ENCODE data around the gene CYP21A2.

Gene CYP21A2

DNA sequence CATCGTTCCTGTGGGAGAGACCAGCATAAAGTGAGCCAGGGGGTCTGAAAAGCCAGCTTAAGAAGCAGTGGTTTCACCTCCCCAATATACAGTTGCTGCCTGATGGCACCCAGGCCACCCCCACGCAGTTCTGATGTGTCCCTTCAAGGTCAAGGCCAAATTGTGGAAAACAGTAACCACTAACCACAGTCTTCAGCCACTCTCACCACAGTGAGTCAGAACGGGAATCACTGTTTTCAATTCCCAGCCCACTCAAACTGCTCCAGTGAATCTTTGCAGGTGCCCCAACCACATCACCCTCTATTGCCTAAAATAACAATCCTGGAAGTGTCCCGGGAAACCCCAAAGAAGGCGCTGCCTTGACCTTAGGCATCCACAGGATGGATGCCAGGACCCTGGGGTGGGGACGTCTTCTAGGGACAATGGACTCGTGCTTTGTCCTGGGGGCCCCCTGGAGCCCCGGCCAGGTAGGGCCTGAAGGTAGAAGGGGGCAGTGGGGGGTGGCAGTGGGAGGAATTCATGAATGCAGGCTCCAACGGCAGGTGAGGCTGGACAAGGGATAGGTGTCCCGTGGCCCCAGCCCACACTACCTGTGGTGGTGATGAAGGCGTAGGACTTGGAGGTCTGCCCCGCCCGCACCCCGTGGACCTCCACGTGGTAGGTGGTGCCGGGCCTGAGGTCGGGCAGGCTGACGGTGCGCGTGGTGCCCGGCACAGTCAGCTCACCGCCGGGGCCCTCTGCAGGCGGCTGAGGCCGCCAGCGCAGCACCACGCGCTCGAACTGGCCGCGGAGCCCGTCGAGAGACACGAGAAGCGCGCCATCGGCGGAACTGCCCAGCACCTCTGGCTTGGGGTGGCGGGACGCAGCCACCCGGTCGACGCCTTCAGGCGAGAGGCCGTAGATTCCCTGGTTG, 48.7 kb downstream of the CYP21A2 start:
- TF ChIP-seq TCF12 (IDR thresholded peaks at IDR 0.05; ENCODE audit: low read depth), result no peak
- TF ChIP-seq, protein P1, sequence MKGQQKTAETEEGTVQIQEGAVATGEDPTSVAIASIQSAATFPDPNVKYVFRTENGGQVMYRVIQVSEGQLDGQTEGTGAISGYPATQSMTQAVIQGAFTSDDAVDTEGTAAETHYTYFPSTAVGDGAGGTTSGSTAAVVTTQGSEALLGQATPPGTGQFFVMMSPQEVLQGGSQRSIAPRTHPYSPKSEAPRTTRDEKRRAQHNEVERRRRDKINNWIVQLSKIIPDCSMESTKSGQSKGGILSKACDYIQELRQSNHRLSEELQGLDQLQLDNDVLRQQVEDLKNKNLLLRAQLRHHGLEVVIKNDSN (IDR thresholded peaks at IDR 0.05), result no peak
- TF ChIP-seq ZBTB7A (IDR thresholded peaks at IDR 0.05; ENCODE audit: low read depth), result no peak
- no peak for TF ChIP-seq TAF1 (IDR thresholded peaks at IDR 0.05; ENCODE audit: low read depth)

DNA sequence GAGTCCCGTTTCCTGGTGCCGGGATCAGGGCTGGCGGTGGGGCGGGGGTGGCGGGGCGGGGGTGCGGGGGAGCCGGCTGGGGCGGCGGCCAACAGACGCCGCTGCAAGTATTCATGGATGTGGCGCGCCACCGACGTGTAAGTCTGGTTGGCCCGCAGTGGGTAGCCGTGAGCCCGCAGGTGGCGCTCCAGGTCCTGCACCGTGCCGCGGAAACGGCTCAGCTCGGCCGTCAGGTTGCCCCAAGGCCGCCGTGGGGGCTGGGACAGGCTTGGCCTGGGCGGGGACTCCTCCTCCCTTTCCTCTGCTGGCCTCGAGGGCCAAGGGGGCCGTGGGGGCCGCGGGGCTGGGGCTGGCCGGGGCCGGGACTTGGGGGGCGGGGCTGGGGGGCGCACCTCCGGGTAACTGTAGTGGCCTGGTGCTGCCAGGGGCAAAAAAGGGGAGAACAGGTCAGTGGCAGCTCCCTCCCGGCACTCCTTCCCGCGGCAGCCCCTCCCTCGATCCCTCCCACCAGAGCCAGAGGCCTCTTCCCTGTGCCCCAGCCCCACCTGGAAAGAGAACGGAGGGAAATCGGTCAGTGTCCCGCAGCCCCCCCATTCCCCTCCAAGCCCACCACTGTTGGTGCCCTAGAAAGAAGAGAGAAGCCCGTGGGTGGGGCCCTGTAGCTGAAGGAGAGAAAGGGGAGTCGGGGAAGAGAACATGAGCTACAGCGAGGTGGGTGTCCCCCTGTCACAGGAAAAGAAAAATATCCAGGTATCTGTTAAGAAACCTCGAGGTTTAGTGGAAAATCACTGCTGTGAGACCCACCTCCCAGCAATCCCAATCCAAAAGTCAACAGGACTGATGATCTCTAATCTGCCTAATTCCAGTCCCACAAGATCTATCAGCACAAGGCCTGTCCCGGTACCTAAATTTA, 49.6 kb downstream of the CYP21A2 start:
- no peak for TF ChIP-seq TCF12 (IDR thresholded peaks at IDR 0.05; ENCODE audit: low read depth)
- 0 out of 2 replicates have a peak, but pooled peaks have one; percentile 19 for TF ChIP-seq YY1 (IDR thresholded peaks at IDR 0.05; ENCODE audit: low read depth)
- TF ChIP-seq, protein P1 (IDR thresholded peaks at IDR 0.05), result 0 out of 2 replicates have a peak, but pooled peaks have one; percentile 24
- TF ChIP-seq, protein P2, sequence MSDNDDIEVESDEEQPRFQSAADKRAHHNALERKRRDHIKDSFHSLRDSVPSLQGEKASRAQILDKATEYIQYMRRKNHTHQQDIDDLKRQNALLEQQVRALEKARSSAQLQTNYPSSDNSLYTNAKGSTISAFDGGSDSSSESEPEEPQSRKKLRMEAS (IDR thresholded peaks at IDR 0.05), result peak; percentile 33; the same call in 1 of the 2 replicates
- TF ChIP-seq EGR1 (IDR thresholded peaks at IDR 0.05), result no peak
- no peak for TF ChIP-seq EP300 (IDR thresholded peaks at IDR 0.05; ENCODE audit: borderline replicate concordance)
- peak; percentile 85 for TF ChIP-seq RAD21 (IDR thresholded peaks at IDR 0.05; ENCODE audit: low read depth)

DNA sequence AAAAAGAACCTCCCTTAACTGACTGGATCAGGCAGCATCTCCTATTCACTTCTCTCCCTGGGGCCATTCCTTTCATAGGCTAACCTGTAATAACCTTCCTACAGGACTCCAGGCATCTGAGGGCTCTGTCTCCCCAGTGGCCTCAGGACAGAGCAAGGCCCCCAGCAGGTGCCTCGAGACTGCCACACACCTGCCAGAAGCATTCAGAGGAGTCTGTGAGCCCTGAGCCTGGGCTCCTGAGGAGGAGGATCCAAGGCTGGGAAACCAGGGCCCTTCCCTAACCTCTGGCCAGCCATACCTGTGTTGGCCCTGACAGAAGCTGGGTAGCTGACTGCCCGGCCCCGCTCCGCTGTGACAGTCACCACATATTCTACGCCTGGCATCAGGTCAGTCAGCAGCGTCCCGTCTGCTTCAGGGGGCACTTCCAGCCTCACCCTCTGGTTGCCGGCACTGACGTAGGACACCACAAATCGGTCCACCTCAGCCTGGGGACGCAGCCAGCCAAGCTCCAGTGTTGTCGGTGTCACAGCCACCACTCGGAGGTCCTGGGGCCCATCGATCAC, 50.4 kb downstream of the CYP21A2 start:
- TF ChIP-seq TAF1 (IDR thresholded peaks at IDR 0.05; ENCODE audit: low read depth) (no peak), FOXM1 (IDR thresholded peaks at IDR 0.05; ENCODE audit: borderline replicate concordance, low read depth) (no peak), ZBTB7A (IDR thresholded peaks at IDR 0.05; ENCODE audit: low read depth) (no peak), CREB1 (IDR thresholded peaks at IDR 0.05; ENCODE audit: low read depth) (no peak), TEAD4 (IDR thresholded peaks at IDR 0.05) (no peak), TCF12 (IDR thresholded peaks at IDR 0.05; ENCODE audit: low read depth) (no peak), RAD21 (IDR thresholded peaks at IDR 0.05; ENCODE audit: low read depth) (no peak), NFIC (IDR thresholded peaks at IDR 0.05) (no peak), EGR1 (IDR thresholded peaks at IDR 0.05) (no peak)
- TF ChIP-seq, protein P2 (IDR thresholded peaks at IDR 0.05), result no peak

DNA sequence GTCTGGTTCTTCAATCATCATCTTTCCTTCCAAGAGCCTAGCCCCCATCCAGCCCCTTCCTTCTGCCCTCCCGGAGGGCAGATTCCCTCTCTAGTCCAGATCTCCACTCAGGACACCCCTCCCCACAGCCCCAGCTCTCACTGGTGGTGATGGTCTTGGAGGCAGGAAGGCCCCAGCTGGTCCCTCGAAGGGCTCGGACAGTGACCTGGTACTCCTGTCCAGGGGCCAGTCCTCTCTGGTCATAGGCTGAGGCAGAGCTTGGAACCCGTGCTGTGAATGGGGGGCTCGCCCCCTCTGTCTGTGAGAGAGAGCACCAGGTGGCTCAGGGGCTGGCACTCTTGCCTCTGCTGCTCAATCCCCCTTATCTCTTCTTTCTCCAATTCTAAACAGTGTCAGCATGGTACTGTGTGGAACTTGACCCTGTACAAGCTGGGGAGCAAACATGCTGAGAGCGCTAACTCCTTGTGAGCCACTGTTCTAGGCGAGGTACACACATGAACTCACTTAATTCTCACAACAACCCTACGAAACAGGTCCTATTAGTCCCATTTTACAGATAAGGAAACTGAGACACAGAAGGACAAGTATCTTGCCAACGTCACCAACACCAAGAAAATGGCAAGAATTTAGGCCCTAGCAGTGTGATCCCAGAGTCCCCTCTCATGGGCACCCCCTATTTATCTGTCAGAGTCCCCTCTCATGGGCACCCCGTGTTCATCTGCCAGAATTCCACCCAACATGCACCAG, 51.0 kb downstream of the CYP21A2 start:
- no peak for TF ChIP-seq TEAD4 (IDR thresholded peaks at IDR 0.05)
- no peak for TF ChIP-seq RAD21 (IDR thresholded peaks at IDR 0.05; ENCODE audit: low read depth)
- no peak for TF ChIP-seq TAF1 (IDR thresholded peaks at IDR 0.05; ENCODE audit: low read depth)
- TF ChIP-seq YY1 (IDR thresholded peaks at IDR 0.05; ENCODE audit: low read depth), result no peak
- no peak for TF ChIP-seq ZBTB7A (IDR thresholded peaks at IDR 0.05; ENCODE audit: low read depth)

Data from Ishikawa (cell line).